SKM-1 (cell line): ENCODE measurements around the gene CYP2R1.
"Not testable (repeated sequence)": the region's sequence is repeated elsewhere in the genome, so short reads cannot be mapped to it uniquely, and the experiment has no call there.

Experiments used
- DNase-seq: peaks from one replicate; lab custom pipeline; 2025; ENCODE audit not compliant: unreplicated experiment; lab: John Stamatoyannopoulos, UW

CYP2R1 gene

DNA sequence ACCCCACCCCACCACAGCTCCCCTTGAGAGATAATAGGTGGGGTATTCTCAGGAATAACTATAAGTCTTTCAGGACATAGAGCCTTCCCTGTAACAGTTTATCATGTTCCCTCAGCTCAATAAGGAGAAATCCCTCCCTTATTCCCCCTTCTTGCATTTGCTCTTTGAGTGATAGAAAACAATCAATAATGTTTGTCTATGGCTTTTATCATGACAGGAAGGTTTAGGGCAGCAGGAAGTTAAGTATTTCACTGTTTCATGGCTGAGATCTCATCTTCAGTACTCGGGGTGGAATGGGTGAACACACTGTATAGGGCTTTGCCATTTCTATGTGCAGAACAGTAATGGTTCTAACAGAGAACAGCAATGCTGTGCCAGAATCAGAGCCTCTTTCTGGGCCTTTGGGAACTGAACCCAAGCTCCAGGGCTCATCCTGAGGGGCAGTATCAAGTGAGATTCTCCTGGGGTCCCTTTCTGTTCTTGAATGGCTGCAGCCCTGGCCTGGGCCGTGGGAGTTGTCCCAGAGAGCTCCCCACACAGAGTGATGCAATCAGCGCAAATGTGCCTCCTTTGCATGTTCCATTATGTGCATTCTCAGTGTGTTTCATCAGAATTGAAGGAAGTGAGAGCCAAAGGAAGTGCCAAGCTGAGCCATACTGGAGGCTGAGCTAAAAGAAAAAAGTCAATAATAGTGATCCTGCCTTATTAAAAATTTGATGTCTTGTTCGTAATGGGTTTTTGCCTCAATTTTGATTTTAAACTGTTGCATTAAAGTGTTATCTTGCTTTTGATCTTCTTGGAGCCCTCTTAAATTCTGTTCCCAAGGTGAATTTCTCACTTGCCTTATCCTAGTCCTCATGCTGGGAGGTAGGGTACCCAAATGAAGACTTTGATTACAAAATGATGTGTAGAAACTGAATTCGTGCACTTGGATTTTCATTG lies 2.9 kb upstream of the CYP2R1 start:
- peak; percentile 92 for DNase-seq

DNA sequence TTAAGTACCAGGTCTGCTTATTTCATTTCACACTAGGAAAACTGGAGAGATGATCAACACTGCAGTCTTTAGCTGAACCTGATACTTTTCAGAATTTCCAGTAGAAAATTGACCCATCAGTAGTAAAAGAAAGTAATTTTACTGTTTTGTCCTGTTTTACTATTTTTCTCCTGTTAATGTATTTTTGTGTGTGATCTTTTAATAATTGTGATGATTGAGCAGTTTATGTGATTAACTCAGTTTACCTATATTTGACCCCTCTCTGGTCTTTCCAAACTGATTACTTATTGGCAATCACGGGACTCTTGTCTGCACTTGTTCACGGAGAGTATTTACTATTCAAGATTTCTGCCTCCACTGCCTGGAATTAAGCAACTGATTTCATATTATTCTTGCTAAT lies 546 bp upstream of the CYP2R1 start:
- no peak for DNase-seq

DNA sequence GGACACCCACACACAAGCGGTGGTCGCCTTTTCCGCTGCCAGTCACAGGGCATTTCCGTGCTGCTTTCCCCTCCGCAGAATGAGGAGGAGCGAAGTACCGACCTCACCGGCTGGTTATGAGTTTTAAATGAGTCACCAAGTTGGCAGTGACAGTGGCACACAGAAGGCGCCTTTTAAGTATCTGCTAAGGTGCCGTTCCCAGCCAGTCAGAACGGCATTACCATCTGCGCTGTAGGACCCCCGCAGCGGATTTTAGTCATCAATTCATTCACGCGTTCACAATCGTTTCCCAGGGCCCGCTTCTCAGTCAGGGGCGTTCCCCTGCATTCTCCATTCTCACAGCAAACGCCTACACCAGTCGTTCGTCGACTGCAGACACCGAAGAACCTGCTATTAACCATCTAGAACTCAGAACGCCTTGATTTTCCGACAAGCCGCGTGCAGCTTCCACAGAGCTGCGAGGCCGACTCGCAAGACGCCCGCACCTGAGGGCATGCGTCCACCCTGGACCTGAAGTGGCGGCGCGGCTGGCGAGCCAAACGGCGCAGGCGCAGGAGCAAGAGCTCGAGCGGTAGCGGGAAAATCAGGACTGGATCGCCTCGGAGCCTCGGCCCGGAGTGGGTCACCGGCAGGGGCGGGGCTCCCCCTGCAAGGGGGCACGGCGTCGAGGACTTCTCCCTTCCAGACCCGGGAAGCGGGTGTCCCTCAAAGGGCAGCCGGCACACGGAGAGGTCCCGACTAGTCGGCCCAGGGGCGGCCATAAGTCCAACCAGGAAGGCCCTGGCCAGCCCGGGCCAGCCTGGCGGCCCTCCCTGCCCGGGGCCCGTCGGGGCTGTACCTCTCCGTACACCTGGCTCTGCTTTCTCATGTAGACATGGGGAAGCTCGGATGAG lies 642 bp downstream of the CYP2R1 start:
- peak; percentile 87 for DNase-seq

DNA sequence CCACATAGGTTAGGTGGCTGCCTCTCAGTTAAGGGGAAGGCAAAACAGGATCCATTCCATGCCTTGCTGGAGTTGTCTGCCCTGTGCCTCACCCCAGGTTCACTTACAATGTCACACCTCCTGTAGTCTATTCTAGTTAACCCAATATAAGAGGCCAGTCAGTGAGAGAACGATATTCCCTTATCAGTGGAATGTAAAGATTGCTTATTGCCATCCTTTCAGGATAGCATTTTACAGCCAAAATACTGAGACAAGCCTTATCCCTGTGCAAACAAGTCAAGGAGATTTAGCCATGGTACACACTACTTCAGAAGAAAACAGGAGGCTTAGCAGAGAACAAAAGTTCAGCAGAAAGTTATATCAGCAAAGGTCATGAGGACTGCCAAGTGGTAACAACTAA lies 5.5 kb downstream of the CYP2R1 start:
- DNase-seq = no peak

DNA sequence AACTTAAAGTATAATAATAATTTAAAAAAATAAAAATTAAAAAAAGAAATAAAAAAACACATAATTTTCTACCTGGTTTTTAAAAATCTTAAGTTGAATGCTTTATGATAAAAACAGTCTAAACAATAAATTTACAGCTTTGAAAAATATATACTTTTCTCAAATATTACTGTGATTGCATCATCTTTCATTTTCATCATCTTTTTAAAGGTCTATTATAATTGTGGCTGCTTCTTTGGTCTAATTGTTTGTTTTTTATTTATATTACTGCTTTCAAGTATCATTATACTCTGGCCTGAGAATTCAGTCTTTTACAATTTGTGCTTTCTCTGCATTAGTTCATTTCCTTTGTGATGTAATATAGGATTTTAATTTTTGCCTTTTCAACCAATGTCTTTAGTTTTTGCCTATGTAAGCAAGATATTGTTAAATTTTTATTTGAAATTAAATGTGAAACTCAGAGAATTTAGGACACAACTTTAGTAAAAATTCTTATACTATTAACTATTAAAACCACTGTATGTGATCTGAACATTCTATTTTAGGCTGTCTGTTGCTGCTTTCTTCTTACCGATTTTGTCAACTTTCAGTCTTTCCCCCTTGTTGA lies 7.3 kb downstream of the CYP2R1 start:
- DNase-seq = no peak

DNA sequence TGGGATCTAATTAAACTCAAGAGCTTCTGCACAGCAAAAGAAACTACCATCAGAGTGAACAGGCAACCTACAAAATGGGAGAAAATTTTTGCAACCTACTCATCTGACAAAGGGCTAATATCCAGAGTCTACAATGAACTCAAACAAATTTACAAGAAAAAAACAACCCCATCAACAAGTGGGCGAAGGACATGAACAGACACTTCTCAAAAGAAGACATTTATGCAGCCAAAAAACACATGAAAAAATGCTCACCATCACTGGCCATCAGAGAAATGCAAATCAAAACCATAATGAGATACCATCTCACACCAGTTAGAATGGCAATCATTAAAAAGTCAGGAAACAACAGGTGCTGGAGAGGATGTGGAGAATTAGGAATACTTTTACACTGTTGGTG lies 8.3 kb downstream of the CYP2R1 start:
- not testable (repeated sequence) for DNase-seq

DNA sequence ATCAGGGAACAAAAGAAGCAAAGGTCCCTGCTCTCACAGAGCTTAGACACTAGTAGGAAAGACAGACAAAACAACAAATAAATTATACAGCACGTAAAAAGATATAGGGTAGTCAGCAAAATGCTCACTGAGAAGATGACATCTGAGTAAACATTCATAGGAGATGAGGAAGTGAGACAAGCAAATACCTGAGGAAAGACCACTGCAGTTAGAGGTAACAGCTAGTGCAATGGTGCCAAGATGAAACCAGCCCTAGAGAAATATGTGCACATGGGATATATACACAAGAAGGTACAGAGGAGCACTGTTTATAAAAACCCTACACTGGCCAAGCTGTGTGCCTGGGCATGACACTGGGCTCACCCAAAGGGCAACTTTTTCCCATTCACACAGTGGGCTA lies 9.8 kb downstream of the CYP2R1 start:
- DNase-seq = no peak

DNA sequence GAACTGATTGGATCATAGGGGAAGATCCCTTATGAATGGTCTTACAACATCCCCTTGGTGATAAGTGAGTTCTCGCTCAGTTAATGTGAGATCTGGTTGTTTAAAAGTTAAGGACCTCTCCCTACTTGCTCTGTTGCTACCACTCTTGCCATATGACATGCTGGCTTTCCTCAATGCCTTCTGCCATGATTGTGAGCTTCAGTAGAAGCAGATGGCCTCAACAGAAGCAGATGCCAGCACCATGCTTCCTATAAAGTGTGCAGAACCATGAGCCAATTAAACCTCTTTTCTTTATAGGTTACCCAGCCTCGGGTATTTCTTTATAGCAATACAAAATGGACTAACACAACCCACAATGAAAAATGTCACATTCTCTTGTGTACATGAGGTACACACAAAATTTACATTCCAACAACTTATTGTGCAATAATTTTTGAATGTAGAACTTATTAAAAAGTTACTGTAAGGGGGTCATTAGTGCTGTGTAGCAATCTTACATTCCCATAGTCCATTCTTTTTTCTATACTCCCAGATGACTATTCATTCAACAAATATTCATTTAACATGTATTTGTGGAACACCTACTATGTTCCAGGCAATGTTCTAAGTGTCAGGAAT lies 10.3 kb downstream of the CYP2R1 start:
- no peak for DNase-seq

DNA sequence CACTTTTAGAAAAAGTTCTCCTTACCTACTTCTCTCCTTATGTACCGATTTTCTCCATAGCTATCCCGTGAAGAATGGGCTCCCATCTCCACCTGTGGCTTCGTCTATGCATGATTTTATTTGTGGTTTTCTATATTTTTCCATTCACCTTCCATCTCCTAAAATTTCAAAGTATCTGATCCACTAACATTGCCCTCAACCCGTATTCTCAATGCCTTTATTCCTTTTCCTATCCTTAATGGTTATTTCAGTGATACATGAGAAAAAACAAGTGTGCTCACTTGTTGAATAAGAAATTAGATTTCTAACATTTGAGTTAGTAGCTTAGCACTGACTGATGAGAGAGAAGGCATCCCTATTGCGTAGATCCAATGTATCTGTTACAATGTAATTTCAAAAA lies 16.9 kb downstream of the CYP2R1 start:
- DNase-seq = no peak

DNA sequence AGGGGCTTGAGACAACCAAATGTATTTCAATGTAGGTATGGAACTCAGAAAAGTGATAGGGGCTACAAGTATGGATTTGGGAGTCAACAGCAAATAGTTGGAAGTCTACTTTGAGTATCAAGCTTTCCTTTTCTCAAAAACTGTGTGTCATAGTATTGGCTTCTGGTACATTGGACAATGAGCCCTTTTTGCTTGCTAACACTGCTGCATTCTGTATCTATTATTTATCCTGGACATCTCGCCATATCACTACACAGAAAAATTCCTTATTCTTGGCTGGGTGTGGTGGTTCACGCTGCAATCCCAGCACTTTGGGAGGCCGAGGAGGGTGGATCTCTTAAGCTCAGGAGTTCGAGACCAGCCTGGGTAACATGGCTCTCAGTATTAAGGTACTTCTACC lies 18.4 kb downstream of the CYP2R1 start:
- DNase-seq = no peak

DNA sequence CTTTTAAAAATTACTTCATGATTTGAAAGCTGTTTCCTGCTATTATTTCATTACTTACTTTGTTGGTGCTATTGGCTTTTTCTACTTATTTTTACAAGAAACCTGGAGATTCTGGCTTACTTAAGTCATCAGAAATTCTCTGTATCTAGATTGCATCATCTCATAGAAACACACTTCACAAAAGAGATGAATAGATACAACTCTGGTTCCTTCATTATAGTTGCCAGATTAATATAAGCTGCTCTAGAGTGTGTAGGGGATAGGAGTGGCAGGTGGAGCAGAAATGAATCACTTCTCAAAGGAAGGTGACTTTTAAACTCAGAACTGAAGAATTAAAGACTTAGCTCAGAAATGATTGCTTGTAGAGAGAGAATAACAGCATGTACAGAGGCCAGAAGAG lies 20.0 kb downstream of the CYP2R1 start:
- no peak for DNase-seq

DNA sequence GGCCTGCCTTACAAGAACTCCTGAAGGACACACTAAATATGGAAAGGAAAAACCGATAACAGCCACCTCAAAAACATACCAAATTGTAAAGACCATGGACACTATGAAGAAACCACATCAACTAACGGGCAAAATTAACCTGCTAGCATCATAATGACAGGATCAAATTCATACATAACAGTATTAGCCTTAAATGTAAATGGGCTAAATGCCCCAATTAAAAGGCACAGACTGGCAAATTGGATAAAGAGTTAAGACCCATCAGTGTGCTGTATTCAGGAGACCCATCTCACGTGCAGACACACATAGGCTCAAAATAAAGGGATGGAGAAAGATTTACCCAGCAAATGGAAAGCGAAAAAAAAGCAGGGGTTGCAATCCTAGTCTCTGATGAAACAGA lies 28.3 kb downstream of the CYP2R1 start:
- DNase-seq = not testable (repeated sequence)

DNA sequence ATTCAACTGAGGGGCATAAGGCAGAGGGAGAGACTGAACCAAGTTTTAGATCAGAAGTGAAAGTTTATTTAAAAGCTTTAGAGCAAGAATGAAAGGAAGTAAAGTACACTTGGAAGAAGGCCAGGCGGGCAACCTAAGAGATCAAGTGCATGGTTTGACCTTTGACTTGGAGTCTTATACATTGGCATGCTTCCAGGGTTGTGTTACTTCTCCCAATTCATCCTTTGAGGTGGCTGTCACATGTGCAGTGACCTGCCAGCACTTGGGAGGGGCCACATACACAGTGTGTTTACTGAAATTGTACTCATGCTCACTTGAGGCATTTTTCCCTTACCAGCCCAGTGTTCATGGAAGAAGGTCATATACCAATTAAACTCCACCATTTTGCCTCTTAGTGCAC lies 30.4 kb downstream of the CYP2R1 start:
- DNase-seq = no peak

DNA sequence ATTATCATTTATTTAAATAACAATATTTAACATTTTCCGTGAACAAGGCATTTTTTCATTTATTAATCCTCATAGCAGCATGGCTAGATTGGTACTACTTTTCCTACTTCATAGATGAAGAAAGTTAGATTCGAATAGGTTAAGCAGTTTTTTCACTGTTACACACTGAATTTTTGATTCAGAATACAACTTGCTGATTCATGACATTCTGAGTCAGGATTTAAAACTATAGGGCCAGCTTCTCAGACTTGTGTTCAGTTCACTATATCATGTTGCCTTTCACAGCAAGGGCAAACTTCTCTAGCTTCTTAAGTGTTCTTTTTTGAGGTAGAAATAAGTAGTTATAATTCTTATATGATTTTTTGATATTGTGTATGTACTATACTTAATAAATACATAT lies 31.5 kb downstream of the CYP2R1 start:
- no peak for DNase-seq

DNA sequence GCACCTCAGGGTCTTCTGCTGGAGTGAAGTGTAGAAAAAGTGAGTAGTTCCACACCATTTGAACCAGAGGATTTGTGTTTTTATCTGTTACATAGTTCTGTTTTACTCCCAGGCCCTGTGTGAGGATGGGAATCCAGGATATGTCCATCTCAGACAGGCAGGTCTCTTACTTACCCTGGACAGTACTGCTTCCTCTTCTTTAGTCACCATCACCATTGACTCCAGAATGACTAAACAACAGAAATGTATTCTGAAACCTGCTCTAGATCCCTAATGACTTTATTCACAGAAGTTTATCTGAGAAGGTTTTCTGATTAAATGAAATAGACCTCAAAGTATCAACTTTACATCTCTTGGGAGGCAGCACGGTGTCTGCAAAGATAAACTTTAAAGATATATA lies 33.6 kb downstream of the CYP2R1 start:
- DNase-seq = no peak

DNA sequence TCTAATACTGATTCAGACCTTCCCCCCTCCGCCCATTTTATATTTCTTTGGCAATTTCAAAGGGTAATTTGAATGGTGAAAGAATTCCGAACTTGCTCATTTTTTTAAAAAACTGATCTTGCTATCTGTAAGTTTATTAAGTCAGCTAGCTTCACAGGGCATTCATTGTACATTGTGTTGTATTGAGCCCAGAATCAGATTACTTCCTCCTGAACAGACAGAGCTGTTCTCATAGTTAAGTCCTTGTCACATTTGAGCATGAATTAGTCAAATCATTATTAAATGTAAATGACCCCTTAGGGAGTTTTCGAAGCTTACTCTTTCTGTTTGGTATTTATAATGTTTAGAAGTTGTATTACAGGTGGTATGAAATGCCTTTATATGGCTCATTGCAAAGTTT lies 34.4 kb downstream of the CYP2R1 start:
- DNase-seq = no peak

DNA sequence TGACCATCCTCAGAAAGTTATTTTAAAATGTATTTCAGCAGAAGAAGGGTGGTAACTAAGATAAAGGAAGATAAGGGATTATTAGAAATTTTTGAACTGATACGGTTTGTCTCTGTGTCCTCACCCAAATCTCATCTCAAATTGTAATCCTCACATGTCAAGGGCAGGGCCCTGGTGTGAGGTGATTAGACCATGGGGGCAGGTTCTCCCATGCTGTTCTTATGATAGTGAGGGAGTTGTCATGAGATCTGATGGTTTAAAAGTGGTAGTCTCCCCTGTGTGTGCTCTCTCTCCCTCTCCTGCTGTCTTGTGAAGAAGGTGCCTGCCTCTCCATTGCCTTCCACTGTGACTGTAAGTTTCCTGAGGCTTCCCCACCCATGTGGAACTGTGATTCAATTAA lies 36.1 kb downstream of the CYP2R1 start:
- DNase-seq = no peak

DNA sequence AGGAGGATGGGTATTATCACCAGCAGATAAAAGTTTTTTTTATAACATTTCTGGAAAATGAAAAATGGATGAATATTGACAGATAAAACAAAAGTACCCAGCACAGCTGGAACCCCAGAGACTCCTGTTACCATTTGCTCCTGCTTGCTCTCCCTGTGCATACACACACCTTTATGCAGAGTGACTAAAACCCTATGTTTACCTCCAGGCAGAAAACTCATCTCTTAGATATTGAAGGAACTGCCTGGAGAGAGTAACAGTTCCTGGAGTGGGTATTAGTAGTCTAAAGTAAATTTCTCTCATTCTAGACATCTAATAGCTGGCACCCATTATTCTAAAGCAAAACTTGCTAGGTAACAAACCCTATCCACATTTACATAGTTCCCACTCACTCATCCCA lies 38.0 kb downstream of the CYP2R1 start:
- DNase-seq = no peak

DNA sequence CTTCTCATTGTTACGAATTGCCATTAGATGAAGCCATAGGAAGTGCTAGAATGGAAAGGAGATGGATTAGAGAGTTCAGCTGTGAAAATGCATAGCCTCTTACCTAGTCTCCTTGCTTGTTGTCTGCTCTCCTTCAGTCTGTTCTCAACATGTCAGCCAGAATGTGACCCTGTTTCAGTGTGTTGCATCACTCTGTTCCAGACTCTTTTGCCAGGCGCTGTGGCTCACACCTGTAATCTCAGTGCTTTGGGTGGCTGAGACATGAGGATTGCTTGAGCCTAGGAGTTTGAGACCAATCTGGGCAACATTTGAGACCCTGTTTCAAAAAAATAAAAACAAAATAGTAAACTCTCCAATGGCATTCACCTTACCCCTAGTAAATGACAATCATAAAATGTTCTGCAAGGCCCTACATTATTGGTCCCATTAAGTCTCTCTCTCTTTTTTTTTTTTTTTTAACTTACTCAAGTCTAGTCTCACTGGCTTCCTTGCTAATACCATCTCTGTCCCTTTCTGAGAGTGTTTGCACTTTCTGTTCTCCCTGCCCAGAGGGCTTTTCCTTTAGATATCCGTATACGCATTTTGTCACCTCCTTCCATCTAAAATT lies 39.4 kb downstream of the CYP2R1 start:
- DNase-seq = no peak

DNA sequence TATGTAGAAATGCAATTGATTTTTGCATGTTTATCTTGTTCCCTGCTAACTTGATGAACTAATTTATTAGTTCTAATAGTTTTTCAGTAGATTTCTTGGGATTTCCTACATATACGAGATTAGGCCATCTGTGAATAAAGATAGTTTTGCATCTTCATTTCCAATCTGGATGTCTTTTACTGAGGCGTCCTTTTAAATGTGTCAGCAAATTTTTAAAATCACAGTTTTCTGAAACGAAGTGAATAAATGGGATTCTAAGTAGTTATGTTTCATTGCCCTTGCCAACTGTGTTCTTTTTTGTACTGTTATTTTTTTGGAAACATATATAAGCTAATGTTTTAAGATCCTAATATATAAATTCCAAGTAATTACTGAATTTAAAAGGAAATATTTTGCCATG lies 50.0 kb downstream of the CYP2R1 start:
- no peak for DNase-seq
